Lower leg skin (tissue), 3 donors: ENCODE results near the gene FAM107A.

Source experiments
- POLR2A ChIP-seq, 2 donors: fragments of 450-650 bp; IDR thresholded peaks; one replicate each; pipeline ENCODE4 v1.6.1; 2016 to 2017; ENCODE audit warnings: antibody characterized with exemption in 2 of 2, mild to moderate bottlenecking in 1 of 2, moderate library complexity in 1 of 2
- TF ChIP-seq, protein P1 (sequence below), 3 donors: fragments of 450-650 bp; IDR thresholded peaks; one replicate each; pipeline ENCODE4 v1.5.1; 2016; ENCODE audit warnings: antibody characterized with exemption in 3 of 3, mild to moderate bottlenecking in 3 of 3, moderate library complexity in 2 of 3

DNA sequence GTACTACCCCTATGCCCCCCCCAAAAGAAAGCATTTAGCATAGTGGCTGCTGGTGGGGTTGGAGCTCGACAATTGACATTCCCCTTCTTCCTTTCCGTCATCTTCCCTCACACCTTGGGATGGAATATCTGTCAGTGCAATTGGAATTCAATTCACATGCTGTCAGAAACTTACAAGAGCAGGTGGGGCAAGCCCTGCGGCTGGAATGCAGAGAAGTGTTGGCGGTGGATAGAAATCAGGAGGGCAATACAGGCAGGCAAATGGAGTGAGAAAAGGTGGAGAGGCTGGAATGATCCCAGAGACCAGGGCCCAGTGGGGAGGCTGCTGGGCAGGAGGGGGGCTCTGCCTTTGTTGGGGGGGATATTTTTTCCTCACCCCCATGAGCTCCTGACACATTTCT is 45.2 kb upstream of the FAM107A start:
- TF ChIP-seq, protein P1, sequence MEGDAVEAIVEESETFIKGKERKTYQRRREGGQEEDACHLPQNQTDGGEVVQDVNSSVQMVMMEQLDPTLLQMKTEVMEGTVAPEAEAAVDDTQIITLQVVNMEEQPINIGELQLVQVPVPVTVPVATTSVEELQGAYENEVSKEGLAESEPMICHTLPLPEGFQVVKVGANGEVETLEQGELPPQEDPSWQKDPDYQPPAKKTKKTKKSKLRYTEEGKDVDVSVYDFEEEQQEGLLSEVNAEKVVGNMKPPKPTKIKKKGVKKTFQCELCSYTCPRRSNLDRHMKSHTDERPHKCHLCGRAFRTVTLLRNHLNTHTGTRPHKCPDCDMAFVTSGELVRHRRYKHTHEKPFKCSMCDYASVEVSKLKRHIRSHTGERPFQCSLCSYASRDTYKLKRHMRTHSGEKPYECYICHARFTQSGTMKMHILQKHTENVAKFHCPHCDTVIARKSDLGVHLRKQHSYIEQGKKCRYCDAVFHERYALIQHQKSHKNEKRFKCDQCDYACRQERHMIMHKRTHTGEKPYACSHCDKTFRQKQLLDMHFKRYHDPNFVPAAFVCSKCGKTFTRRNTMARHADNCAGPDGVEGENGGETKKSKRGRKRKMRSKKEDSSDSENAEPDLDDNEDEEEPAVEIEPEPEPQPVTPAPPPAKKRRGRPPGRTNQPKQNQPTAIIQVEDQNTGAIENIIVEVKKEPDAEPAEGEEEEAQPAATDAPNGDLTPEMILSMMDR (IDR thresholded peaks at IDR 0.05): no peak
- no peak for TF ChIP-seq POLR2A (IDR thresholded peaks at IDR 0.05)
